ENCODE measurements around the gene CCRL2. TPM values are rescaled to one million over a fixed set of nuclear protein-coding genes. Genes with fewer than 3 reads are reported as not detected.

Gene CCRL2
- total and polyA plus RNA-seq, 2 of the 8 experiments (the other 6 are each of a cell fraction or from before 2014, with no cell fraction given) = not detected

DNA sequence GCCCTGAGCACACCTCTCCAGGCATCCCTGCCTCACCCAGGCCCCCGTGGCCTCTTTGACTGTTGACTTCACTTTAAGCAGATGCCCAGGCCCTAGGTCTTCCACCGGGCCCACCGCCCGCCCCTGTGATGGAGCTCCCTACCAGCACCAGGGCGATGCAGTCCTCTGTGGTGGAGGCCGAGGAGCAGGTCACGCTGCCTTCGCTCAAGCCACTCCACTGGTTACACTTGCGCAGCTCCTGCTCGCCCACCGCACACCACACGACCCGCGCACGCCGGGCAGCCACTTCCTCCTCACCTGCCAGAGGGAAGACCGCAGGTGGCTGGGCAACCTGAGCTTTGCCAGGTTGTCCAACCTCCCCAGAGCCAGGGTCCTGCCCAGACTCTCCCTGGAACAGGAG lies 41.7 kb downstream of the CCRL2 start:
- Histone ChIP-seq H3K36me3 (ENCODE audit: control insufficient read depth in 2 of 4, insufficient read depth in 4 of 4, low read length in 3 of 4) (no peaks in the 10 kb centered on the region), H4K5ac (ENCODE audit: insufficient read length, low read depth, low read length) (no peak overlapping the region), H4K8ac (ENCODE audit: extremely low read depth, insufficient read depth, low read length) (no peak overlapping the region), H3K27ac (ENCODE audit: low read depth, low read length) (no peak overlapping the region), H2AFZ (ENCODE audit: low read length) (no peak overlapping the region), H4K20me1 (replicated peaks in 1 of 2; ENCODE audit: control insufficient read depth in 1 of 2, insufficient read depth in 2 of 2, low read length in 2 of 2) (no peaks in the 10 kb centered on the region), H2BK120ac (replicated peaks; ENCODE audit: low read depth, low read length) (no peak overlapping the region), H3K14ac (ENCODE audit: insufficient read length) (no peak overlapping the region), H3K23ac (ENCODE audit: insufficient read length) (no peak overlapping the region), H2AK5ac (ENCODE audit: low read depth, low read length) (no peak overlapping the region), H3K27me3 (replicated peaks in 1 of 4; ENCODE audit: control insufficient read depth in 3 of 4, extremely low read depth in 1 of 4, insufficient read depth in 3 of 4, low read length in 3 of 4) (no peaks in the 10 kb centered on the region), H3K79me2 (ENCODE audit: control insufficient read depth in 1 of 2, insufficient read depth in 2 of 2, low read length in 2 of 2) (no peaks in the 10 kb centered on the region), H3K4me1 (replicated peaks in 1 of 4; ENCODE audit: control insufficient read depth in 3 of 4, insufficient read depth in 4 of 4, low read length in 3 of 4) (no peaks in the 10 kb centered on the region), H3K9me3 (ENCODE audit: insufficient read depth in 2 of 2, low read depth in 1 of 2, low read length in 1 of 2) (no peaks in the 10 kb centered on the region), H2BK12ac (ENCODE audit: low read depth, low read length) (no peak overlapping the region), H2BK20ac (ENCODE audit: low read length) (no peak overlapping the region), H3K4me3 (ENCODE audit: extremely low read depth in 1 of 4, insufficient read depth in 2 of 4, low read depth in 3 of 4, low read length in 4 of 4) (no peak overlapping the region), H3K18ac (ENCODE audit: extremely low read depth, low read length) (no peak overlapping the region), H3K4ac (replicated peaks; ENCODE audit: insufficient read length, low read depth, low read length) (no peak overlapping the region), H3K56ac (replicated peaks; ENCODE audit: insufficient read length, low read depth, low read length) (no peak overlapping the region), H4K91ac (replicated peaks; ENCODE audit: insufficient read length, low read length) (no peak overlapping the region), H2BK15ac (ENCODE audit: low read length) (no peak overlapping the region; the same call in 1 of the 2 replicates), H3K9ac (replicated peaks in 1 of 4; ENCODE audit: extremely low read depth in 1 of 4, low read depth in 3 of 4, low read length in 3 of 4) (no peak overlapping the region), H3K4me2 (ENCODE audit: insufficient read depth in 1 of 2, low read depth in 2 of 2, low read length in 2 of 2) (no peak overlapping the region), H3K79me1 (ENCODE audit: low read depth, low read length) (no peaks in the 10 kb centered on the region), H2BK5ac (ENCODE audit: low read depth, low read length) (no peak overlapping the region), H3K23me2 (ENCODE audit: low read depth, low read length) (no peaks in the 10 kb centered on the region)
- POLR2A ChIA-PET (ENCODE audit: partially characterized antibody) = interaction anchor here (1.5 kb wide), 1 partner anchor 137 kb away, joined by 4 read pairs; no protein-coding TSS in a partner anchor
- TF ChIP-seq SIX5 (IDR thresholded peaks at IDR 0.05; ENCODE audit: low read depth, low read length) (no peak), CTBP2 (IDR thresholded peaks at IDR 0.05; ENCODE audit: borderline replicate concordance, insufficient read depth, insufficient read length, low read length) (no peak), RFX5 (IDR thresholded peaks at IDR 0.05; ENCODE audit: borderline replicate concordance, low read depth, low read length) (no peak), KDM4A (IDR thresholded peaks at IDR 0.05; ENCODE audit: low read depth, low read length, severe bottlenecking) (no peak), SP4 (IDR thresholded peaks at IDR 0.05; ENCODE audit: low read length) (no peak), EP300 (IDR thresholded peaks at IDR 0.05; ENCODE audit: borderline replicate concordance in 1 of 2, low read depth in 2 of 2, low read length in 2 of 2) (no peak), CHD2 (IDR thresholded peaks at IDR 0.05; ENCODE audit: low read length) (no peak), CBX5 (IDR thresholded peaks at IDR 0.05; ENCODE audit: low read depth, low read length) (no peak)
- TF ChIP-seq, protein P1, sequence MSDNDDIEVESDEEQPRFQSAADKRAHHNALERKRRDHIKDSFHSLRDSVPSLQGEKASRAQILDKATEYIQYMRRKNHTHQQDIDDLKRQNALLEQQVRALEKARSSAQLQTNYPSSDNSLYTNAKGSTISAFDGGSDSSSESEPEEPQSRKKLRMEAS (IDR thresholded peaks at IDR 0.05) = no peak
- no peak for FAIRE-seq
- CTCF ChIA-PET (ENCODE audit: partially characterized antibody) = interaction anchor here (0.7 to 5.0 kb wide), 13 partner anchors 10 to 266 kb away, joined by 3 to 40 read pairs (median 5); partner anchors contain the start of genes LRRC2 and LTF
- no peak for DNase-seq (ENCODE audit: low read depth in 1 of 2, low spot score in 2 of 2)
- WGBS, 2 experiments (ENCODE audit: extremely low coverage in 1 of 2, insufficient coverage in 1 of 2, insufficient read length in 1 of 2, insufficient replicate concordance in 2 of 2, low coverage in 1 of 2, low lambda C conversion rate in 2 of 2, missing lambda C conversion rate in 1 of 2) = 96% methylated on average over 17 of the region's 17 CpGs; no CpG with 5 or more reads in 1 of the 2 experiments

All from H1 (cell line).